Body of pancreas (tissue), 4 donors: ENCODE measurements around the gene GPRC5B.

Source experiments
- POLR2A ChIP-seq, 3 donors: fragments of 450-650 bp; IDR thresholded peaks; one replicate each; pipeline ENCODE4 v1.6.1; 2016; ENCODE audit warnings: antibody characterized with exemption in 3 of 3, mild to moderate bottlenecking in 2 of 3
- TF ChIP-seq, protein P1 (sequence below), 7 experiments: fragments of 450-650 bp in 4 of 7; fragments of 200-600 bp in 3 of 7; sonication (generic) in 3 of 7; IDR thresholded peaks; one replicate each; pipeline ENCODE4 v1.5.1; 2016 to 2019; ENCODE audit warnings: antibody characterized with exemption in 7 of 7

DNA sequence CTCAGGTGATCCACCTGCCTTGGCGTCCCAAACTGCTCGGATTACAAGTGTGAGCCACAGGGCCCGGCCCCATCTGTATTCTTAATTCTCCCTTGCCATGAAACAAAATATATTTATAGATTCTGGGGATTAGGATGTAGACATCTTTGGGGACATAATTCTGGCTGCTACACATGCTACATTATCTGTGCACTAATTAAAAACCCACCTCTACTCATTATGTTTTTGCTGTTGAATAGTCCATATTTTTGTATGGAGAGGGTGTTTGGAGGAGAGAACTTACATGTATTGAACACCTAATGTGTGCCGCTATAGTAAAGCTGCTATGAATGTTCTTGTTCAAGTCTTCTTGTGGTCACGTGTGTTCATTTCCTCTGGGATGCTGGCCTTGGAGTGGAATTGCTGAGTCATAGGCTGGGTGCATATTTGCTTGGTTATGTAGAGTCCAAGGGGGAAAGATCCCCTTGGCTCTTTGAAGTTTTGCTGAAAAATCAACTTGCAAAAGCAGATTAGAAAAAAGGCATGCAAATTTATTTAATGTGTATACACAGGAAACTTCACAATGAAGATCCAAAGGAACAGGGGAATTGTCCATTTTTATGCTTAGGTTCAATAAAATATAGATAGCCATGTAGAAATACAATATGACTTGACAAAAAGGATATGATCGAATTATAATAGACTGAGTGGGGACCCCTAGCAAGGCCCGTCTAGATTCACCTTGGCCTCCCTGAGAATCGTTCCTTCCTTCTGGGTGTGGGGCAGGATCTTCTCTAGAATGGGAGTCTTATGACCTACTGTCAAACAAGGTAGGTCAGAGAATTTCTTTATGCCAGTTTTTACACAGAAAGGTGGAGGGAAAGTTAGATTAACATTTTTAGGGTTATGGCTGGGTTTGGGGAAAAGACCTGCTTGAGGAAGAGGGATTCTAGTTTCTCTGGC, 42.1 kb upstream of the GPRC5B start:
- TF ChIP-seq, protein P1, sequence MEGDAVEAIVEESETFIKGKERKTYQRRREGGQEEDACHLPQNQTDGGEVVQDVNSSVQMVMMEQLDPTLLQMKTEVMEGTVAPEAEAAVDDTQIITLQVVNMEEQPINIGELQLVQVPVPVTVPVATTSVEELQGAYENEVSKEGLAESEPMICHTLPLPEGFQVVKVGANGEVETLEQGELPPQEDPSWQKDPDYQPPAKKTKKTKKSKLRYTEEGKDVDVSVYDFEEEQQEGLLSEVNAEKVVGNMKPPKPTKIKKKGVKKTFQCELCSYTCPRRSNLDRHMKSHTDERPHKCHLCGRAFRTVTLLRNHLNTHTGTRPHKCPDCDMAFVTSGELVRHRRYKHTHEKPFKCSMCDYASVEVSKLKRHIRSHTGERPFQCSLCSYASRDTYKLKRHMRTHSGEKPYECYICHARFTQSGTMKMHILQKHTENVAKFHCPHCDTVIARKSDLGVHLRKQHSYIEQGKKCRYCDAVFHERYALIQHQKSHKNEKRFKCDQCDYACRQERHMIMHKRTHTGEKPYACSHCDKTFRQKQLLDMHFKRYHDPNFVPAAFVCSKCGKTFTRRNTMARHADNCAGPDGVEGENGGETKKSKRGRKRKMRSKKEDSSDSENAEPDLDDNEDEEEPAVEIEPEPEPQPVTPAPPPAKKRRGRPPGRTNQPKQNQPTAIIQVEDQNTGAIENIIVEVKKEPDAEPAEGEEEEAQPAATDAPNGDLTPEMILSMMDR (IDR thresholded peaks at IDR 0.05), result no peak
- no peak for TF ChIP-seq POLR2A (IDR thresholded peaks at IDR 0.05)
